ENCODE results near the gene HSPB1. TPM values are rescaled to one million over a fixed set of nuclear protein-coding genes. Genes with fewer than 3 reads are reported as not detected.

The HSPB1 gene
- total and polyA plus RNA-seq, 12 donors = 1,266 to 6,886 (median 2,108) TPM

DNA sequence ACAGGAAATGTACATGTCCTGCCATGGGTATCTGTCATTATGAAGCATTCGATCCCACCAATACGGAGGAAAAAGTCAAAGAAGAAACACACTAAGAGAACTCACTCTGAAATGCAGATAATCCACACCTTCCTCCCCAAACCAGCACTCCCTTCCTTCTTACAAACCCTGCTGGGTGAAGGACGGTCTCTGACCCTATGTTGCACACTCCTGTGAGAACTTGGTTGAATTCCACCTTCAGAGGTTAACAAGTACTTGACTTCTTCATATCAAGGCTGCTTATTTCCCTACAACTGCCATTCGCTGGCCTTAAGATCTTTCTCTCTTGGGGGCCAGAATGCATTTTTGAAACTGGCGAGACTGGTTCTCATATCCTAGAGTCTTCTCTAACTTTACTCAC lies 39.7 kb downstream of the HSPB1 start:
- no peak for ATAC-seq
- intact Hi-C loops (cut with DNase I) = no loop called here
- Histone ChIP-seq H3K4me3 (no peak overlapping the region), H3K36me3 (peaks cover 0 to 82% (median 33%) of the 10 kb centered on the region in 9 donors), H3K27ac (peak overlapping the region in 2 of 10 donors; percentile 12 to 65), H3K27me3 (no peaks in the 10 kb centered on the region), H3K9me3 (no peaks in the 10 kb centered on the region), H3K4me1 (peaks cover 7 to 97% (median 84%) of the 10 kb centered on the region in 9 donors)
- no peak for DNase-seq
- TF ChIP-seq, protein P1, sequence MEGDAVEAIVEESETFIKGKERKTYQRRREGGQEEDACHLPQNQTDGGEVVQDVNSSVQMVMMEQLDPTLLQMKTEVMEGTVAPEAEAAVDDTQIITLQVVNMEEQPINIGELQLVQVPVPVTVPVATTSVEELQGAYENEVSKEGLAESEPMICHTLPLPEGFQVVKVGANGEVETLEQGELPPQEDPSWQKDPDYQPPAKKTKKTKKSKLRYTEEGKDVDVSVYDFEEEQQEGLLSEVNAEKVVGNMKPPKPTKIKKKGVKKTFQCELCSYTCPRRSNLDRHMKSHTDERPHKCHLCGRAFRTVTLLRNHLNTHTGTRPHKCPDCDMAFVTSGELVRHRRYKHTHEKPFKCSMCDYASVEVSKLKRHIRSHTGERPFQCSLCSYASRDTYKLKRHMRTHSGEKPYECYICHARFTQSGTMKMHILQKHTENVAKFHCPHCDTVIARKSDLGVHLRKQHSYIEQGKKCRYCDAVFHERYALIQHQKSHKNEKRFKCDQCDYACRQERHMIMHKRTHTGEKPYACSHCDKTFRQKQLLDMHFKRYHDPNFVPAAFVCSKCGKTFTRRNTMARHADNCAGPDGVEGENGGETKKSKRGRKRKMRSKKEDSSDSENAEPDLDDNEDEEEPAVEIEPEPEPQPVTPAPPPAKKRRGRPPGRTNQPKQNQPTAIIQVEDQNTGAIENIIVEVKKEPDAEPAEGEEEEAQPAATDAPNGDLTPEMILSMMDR (IDR thresholded peaks at IDR 0.05) = no peak
- 71 to 74% methylated on average over 5 of the region's 5 CpGs for WGBS, 2 donors

DNA sequence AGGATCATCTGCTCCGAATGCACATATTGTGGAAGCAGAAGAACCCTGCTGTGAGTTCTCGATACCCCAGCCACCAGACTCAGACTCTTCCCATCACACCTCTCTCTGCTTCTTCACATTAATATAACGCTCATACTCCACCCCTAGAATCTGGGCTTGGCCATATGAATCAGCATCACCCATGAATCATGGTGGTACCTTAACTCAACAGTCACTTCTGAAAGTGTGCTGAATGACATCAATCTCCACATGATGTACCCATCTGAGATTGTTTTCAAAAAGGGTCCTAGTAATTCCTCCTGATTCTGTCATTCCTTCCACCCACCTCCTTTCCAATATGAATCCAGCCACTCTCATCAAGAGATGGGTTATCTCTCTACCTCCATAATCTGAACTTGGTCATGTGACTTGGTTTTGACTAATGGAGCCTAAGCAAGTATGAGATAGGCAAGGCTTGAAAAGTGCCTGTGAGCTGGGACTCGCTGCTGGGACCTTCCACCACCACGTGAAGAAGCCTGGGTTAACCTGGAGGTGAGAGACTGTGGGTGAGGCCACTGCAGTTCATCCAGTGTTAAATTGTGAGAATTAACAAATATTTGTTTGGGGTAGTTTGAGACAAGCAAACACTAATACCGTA lies 40.9 kb downstream of the HSPB1 start:
- Histone ChIP-seq H3K27ac (no peak overlapping the region), H3K27me3 (no peaks in the 10 kb centered on the region), H3K4me1 (peaks cover 7 to 97% (median 80%) of the 10 kb centered on the region in 9 donors), H3K9me3 (no peaks in the 10 kb centered on the region), H3K4me3 (no peak overlapping the region), H3K36me3 (peaks cover 0 to 91% (median 33%) of the 10 kb centered on the region in 9 donors)
- ATAC-seq = no peak
- intact Hi-C loops (cut with DNase I) = no loop called here
- TF ChIP-seq, protein P1 (IDR thresholded peaks at IDR 0.05) = no peak
- 97 to 98% methylated on average over 6 of the region's 6 CpGs for WGBS, 2 donors
- no peak for DNase-seq

DNA sequence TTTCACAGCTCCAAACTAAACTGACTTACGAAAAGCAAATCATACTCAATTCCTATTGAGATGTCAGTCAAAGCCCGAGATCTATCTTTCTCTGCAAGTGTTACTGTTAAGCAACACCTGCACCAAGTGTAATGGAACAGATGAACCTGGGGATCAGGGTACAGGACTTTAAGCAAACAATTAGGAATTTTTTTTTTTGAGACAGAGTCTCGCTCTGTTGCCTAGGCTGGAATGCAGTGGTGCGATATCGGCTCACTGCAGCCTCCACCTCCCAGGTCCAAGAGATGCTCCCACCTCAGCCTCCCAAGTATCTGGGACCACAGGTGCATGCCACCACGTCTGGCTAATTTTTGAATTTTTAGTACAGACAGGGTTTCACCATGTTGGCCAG lies 41.5 kb downstream of the HSPB1 start:
- WGBS, 2 donors = 95 to 98% methylated on average over 6 of the region's 6 CpGs
- Histone ChIP-seq H3K27ac (no peak overlapping the region), H3K36me3 (peaks cover 0 to 91% (median 33%) of the 10 kb centered on the region in 9 donors), H3K4me1 (peaks cover 9 to 97% (median 79%) of the 10 kb centered on the region in 9 donors), H3K9me3 (no peaks in the 10 kb centered on the region), H3K4me3 (no peak overlapping the region), H3K27me3 (no peaks in the 10 kb centered on the region)
- ATAC-seq (no peak), DNase-seq (no peak)
- intact Hi-C loops (cut with DNase I) = no loop called here
- TF ChIP-seq, protein P1 (IDR thresholded peaks at IDR 0.05) = no peak

DNA sequence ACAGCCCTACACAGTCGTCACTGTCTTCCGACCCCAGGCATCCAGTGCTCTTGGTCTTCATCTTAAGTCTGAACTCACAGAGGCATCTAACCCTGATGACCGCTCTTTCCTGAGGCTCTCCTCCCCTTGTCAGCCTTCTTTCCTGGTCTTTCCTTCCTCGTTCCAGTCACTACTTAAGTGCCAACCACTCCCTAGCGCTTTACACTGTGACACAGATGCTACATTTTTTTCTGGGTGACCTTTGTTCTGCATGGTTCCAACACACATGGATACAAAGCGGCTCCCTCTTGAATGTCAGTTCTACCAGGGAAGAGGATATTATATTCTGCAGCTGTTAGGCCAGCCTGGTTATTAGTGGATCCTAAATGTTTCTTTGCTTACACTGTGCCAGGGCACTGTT lies 43.6 kb downstream of the HSPB1 start:
- DNase-seq = no peak
- H3K4me1 ChIP-seq = peaks cover 10 to 92% (median 76%) of the 10 kb centered on the region in 9 donors
- peaks cover 0 to 97% (median 36%) of the 10 kb centered on the region in 9 donors for H3K36me3 ChIP-seq
- no peak overlapping the region for H3K4me3 ChIP-seq
- peak in 2 of 8 donors; percentile 27 to 67 for ATAC-seq
- peak overlapping the region in 8 of 10 donors; percentile 10 to 72 (median 42) for H3K27ac ChIP-seq
- TF ChIP-seq, protein P1 (IDR thresholded peaks at IDR 0.05) = no peak
- H3K27me3 ChIP-seq = no peaks in the 10 kb centered on the region
- no peaks in the 10 kb centered on the region for H3K9me3 ChIP-seq
- 76 to 79% methylated on average over 6 of the region's 6 CpGs for WGBS, 2 donors
- intact Hi-C loops (cut with DNase I) = no loop called here
